LNCaP clone FGC (cell line): ENCODE measurements around the gene FOXR1.

Experiments used
- DNase-seq: peaks from one replicate; pipeline ENCODE4 v3.0.0-alpha.2; 2011; ENCODE audit warnings: low read depth
- H3K4me3 ChIP-seq: 2 replicates; pipeline ENCODE4 v1.5.1; 2011; ENCODE audit warnings: mild to moderate bottlenecking, low read depth, low read length, control low read depth
- TF ChIP-seq, protein P1 (sequence below): IDR thresholded peaks from 2 replicates; pipeline ENCODE4 v1.5.1; 2012; ENCODE audit warnings: mild to moderate bottlenecking; ENCODE audit not compliant: control insufficient read depth, insufficient read depth; ENCODE audit errors: extremely low read depth

The FOXR1 gene

DNA sequence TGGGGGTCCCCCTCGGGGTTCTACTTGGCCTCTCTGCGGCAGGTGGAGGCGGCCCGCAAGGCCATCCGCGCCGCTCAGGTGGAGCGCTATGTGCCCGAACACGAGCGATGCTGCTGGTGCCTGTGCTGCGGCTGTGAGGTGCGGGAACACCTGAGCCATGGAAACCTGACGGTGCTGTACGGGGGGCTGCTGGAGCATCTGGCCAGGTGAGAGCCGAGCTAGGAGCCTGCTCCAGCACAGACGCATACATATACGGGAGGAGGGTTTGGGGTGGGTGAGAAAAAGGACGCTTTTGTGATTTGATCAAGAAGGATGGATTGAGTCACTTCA, 26.8 kb downstream of the FOXR1 start:
- DNase-seq = no peak
- TF ChIP-seq, protein P1, sequence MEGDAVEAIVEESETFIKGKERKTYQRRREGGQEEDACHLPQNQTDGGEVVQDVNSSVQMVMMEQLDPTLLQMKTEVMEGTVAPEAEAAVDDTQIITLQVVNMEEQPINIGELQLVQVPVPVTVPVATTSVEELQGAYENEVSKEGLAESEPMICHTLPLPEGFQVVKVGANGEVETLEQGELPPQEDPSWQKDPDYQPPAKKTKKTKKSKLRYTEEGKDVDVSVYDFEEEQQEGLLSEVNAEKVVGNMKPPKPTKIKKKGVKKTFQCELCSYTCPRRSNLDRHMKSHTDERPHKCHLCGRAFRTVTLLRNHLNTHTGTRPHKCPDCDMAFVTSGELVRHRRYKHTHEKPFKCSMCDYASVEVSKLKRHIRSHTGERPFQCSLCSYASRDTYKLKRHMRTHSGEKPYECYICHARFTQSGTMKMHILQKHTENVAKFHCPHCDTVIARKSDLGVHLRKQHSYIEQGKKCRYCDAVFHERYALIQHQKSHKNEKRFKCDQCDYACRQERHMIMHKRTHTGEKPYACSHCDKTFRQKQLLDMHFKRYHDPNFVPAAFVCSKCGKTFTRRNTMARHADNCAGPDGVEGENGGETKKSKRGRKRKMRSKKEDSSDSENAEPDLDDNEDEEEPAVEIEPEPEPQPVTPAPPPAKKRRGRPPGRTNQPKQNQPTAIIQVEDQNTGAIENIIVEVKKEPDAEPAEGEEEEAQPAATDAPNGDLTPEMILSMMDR = no peak
- H3K4me3 ChIP-seq = peak overlapping the region; percentile 80

DNA sequence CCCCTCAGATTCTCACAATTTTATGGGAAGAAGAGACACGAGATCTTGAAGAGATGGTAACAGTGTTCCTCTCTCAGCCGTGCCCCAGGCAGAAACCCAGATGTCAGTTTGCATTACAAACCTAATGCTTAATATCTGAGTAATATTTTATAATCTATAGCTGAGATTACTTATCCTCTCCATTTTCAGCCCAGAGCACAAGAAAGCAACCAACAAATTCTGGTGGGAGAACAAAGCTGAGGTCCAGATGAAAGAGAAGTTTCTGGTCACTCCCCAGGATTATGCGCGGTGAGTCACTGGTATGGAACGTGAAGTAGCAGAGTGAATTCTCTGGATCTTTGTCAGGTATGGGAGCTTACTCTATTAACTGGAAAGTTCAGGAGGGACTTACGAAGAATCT, 27.3 kb downstream of the FOXR1 start:
- no peak for DNase-seq
- peak overlapping the region; percentile 80 for H3K4me3 ChIP-seq
- TF ChIP-seq, protein P1 = no peak

DNA sequence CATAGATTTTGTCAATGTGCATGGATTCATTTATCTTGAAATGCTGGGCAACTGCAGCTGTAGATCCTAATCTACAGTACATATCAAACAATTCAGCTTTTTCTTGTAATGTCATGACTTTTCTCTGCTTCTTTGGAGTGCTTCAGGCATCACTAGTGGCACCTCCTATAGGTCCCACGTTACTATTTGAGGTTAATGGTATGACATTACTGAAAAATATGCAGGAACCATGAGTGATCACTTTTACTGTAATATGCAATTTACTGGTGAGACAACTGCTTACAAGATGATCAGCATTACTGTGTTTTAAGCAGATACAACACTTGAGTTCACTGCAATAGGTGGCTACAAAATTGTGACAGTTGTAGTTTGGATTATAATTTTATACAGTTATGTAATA, 29.3 kb downstream of the FOXR1 start:
- TF ChIP-seq, protein P1 = no peak
- DNase-seq = no peak
- no peak overlapping the region for H3K4me3 ChIP-seq

DNA sequence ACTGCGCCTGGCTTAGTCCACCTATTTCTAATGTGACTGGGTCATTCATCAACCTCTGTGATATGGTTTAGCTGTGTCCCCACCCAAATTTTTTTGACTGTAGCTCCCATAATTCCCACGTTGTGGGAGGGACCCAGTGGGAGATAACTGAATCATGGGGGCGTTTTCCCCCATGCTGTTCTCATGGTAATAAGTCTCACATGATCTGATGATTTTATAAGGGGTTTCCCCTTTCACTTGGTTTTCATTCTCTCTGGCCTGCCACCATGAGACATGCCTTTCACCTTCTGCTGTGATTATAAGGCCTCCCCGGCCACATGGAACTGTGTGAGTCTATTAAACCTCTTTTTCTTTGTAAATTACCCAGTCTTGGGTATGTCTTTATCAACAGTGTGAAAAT, 35.1 kb downstream of the FOXR1 start:
- TF ChIP-seq, protein P1 = no peak
- no peak for DNase-seq
- no peak overlapping the region for H3K4me3 ChIP-seq

DNA sequence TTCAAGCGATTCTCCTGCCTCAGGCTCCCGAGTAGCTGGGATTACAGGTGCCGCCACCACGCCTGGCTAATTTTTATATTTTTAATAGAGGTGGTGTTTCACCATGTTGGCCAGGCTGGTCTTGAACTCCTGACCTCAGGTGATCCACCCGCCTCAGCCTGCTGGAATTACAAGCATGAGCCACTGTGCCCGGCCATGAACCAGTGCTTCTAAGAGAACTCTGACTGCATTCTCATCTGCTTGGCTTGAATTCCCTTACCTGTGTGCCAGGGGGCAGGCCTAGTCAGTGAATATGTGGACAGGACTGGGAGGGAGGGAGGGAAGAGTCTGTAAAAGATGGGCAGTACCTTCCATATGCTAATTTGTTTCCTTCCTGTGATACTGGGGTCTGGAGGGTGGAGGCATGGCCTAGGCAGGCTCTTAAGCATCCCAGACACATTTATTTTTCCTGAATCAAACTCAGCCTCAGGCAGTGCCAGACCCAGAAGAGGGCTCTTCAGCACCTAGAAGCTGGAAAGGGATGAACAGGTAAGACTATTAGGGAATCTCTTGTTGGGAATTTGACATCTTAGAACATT, 40.0 kb downstream of the FOXR1 start:
- no peak for DNase-seq
- H3K4me3 ChIP-seq = no peak overlapping the region
- TF ChIP-seq, protein P1 = no peak

DNA sequence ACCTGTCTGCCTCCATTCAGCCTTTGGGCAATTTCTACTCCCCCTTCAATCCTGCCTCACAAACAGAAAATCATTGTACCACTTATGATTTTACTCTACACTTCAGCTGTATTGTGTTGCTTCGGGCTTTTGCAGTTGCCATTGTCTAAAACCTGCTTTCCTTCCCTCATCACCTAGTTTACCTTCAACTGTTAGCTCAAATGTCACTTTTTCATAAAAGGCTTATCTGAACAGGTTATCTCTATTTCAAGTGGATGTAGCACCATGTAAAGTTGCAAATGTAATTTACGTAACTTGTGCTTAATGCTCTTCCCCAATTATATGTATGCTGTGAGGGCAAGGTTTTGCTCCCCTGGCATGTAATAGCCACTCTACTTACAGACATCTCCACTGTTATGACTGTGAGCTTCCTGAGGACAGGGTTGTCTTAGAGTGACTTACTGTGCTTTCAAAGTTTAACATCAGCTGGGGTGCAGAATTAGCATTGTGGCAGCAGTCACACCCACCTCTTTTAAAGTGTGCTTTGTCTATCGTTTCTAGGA, 41.1 kb downstream of the FOXR1 start:
- no peak for DNase-seq
- TF ChIP-seq, protein P1 = no peak
- no peak overlapping the region for H3K4me3 ChIP-seq

DNA sequence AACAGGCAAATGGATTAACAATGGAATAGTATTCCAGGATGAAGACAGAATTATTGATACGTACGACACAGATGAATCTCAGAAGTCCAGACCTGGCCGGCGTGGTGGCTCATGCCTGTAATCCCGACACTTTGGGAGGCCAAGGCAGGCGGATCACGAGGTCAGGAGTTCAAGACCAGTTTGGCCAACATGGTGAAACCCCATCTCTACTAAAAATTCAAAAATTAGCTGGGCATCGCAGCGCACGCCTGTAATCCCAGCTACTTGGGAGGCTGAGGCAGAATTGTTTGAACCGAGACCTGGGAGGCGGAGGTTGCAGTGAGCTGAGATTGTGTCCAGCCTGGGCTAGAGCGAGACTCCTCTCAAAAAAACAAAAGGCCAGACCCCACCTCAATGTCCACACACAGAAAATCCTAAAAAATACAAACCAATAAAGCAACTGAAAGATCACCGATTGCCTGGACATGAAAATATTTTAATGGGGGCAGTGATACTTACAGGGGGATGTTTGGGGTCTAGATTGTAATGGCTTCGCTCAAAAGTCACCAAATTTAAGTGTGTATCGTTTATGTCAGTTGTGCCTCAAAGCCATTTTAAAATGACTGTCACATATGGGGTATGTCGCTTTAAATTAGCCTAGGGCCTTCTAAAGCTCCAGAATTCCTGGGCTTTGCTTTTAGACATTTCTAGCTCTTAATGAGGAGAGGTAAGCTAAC, 42.8 kb downstream of the FOXR1 start:
- DNase-seq = no peak
- TF ChIP-seq, protein P1 = no peak

More for the DNA sequence above, 42.8 kb downstream of the FOXR1 start:
- no peak overlapping the region for H3K4me3 ChIP-seq
